ENCODE measurements around the gene POLR1E.
A peak's percentile ranks its signal among the peaks of the same experiment; 100 is the strongest.

The POLR1E gene, protein sequence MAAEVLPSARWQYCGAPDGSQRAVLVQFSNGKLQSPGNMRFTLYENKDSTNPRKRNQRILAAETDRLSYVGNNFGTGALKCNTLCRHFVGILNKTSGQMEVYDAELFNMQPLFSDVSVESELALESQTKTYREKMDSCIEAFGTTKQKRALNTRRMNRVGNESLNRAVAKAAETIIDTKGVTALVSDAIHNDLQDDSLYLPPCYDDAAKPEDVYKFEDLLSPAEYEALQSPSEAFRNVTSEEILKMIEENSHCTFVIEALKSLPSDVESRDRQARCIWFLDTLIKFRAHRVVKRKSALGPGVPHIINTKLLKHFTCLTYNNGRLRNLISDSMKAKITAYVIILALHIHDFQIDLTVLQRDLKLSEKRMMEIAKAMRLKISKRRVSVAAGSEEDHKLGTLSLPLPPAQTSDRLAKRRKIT

DNA sequence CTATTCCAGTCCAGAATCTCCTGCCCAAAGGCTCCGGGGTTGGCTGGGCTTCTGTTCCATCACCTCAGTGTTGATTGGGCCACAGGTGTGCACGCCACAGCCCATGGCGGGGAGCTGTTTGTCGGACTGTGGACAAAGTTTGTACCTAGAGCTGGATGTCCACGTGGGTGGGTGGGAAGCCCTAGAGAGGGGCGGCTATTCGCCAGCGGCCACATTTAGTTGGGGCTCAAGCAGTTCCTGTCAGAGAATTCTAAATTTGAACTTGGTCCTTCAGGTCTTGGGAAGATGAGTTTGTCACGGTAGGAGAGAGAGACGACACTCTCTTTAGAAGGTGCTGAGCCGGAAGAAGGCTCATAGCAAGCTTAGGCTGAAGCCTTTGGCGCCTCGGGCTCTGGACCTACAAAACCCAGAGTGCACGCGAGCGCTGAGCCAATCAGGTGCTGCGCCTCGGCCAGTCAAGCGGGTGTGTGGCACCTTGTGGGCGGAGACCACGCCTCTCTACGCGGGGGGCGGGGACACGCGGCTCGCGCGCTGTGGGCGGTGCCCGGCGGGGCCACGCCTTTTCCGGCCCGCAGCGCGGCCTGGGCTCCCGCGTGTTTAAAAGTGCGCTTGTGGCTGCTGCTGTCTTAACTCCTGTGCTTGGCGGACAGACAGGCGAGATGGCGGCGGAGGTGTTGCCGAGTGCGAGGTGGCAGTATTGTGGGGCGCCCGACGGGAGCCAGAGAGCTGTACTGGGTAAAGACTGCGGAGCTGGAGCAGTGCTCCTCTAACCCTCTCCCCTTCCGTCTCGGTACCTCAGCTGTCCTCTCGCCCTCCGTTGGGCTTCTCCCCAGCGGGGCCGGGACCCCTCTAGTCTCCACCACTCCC, at the start of gene POLR1E:
Gene POLR1E (plus strand): TSS at position 560 of the 867 bp plus-strand sequence. CDS start 100 bp downstream, at position 660.
- Histone ChIP-seq H3K27ac (ENCODE audit: low read length) (peak within 1 kb of the TSS; percentile 35; the same call in 1 of the 2 replicates), H3K9me2 (replicated peaks; ENCODE audit: insufficient read depth, low read length) (no peaks in the 10 kb centered on the region), H3K4me2 (ENCODE audit: low read depth, low read length) (peak within 1 kb of the TSS; percentile 90), H2AFZ (ENCODE audit: low read length) (peak within 1 kb of the TSS; percentile 85), H3K9ac (ENCODE audit: low read length) (peak within 1 kb of the TSS; percentile 92), H3K4me1 (ENCODE audit: low read length) (peaks cover 20% of the 10 kb centered on the region), H3K4me3 (ENCODE audit: low read length) (peak within 1 kb of the TSS; percentile 96), H3K9me3 (replicated peaks; ENCODE audit: insufficient read depth, low read length) (no peaks in the 10 kb centered on the region), H3K27me3 (replicated peaks; ENCODE audit: insufficient read depth, low read length) (no peaks in the 10 kb centered on the region), H3K36me3 (replicated peaks; ENCODE audit: insufficient read depth, low read length) (no peaks in the 10 kb centered on the region; the same call in 1 of the 2 replicates), H3F3A (ENCODE audit: insufficient read depth, low read length) (no peaks in the 10 kb centered on the region), H4K20me1 (ENCODE audit: insufficient read depth, low read length) (no peaks in the 10 kb centered on the region), H3K79me2 (ENCODE audit: low read length) (peaks cover 32% of the 10 kb centered on the region)
- TF ChIP-seq, protein P1, sequence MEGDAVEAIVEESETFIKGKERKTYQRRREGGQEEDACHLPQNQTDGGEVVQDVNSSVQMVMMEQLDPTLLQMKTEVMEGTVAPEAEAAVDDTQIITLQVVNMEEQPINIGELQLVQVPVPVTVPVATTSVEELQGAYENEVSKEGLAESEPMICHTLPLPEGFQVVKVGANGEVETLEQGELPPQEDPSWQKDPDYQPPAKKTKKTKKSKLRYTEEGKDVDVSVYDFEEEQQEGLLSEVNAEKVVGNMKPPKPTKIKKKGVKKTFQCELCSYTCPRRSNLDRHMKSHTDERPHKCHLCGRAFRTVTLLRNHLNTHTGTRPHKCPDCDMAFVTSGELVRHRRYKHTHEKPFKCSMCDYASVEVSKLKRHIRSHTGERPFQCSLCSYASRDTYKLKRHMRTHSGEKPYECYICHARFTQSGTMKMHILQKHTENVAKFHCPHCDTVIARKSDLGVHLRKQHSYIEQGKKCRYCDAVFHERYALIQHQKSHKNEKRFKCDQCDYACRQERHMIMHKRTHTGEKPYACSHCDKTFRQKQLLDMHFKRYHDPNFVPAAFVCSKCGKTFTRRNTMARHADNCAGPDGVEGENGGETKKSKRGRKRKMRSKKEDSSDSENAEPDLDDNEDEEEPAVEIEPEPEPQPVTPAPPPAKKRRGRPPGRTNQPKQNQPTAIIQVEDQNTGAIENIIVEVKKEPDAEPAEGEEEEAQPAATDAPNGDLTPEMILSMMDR (IDR thresholded peaks at IDR 0.05; ENCODE audit: low read length): no peak
- no peak for TF ChIP-seq EZH2phosphoT487 (IDR thresholded peaks at IDR 0.05; ENCODE audit: low read length)
- TF ChIP-seq EZH2 (optimal IDR thresholded peaks at IDR 0.05; ENCODE audit: low read depth, low read length): no peak
- DNase-seq: peak; percentile 98

DNA sequence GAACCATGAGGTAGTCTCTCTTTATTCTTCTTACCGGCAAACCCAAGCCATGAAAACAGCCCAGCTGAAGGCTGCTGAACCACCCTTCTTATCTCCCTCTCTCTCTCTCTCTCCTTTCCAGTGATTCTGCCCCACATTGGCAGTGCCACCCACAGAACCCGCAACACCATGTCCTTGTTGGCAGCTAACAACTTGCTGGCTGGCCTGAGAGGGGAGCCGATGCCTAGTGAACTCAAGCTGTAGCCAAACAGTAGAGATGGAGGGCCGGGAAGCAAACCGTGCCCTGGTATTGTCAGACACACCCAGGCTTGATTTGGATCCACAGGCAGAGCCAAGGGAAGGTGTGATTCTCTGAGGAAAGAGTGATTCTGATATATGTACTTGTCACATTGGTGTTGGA, 49.2 kb upstream of the POLR1E start:
- no peaks in the 10 kb centered on the region for H3K9me3 ChIP-seq (replicated peaks; ENCODE audit: insufficient read depth, low read length)
- H3K9ac ChIP-seq (ENCODE audit: low read length): no peak overlapping the region
- peaks cover 11% of the 10 kb centered on the region for H3K4me1 ChIP-seq (ENCODE audit: low read length)
- 0 out of 2 replicates have a peak, but pooled peaks cover 8% of the 10 kb centered on the region for H3F3A ChIP-seq (ENCODE audit: insufficient read depth, low read length)
- no peak overlapping the region for H3K4me3 ChIP-seq (ENCODE audit: low read length)
- peaks cover 25% of the 10 kb centered on the region for H3K79me2 ChIP-seq (ENCODE audit: low read length)
- DNase-seq: no peak
- no peaks in the 10 kb centered on the region; the same call in 1 of the 2 replicates for H4K20me1 ChIP-seq (ENCODE audit: insufficient read depth, low read length)
- H3K36me3 ChIP-seq (replicated peaks; ENCODE audit: insufficient read depth, low read length): peaks cover 5% of the 10 kb centered on the region; the same call in 1 of the 2 replicates
- H3K27me3 ChIP-seq (replicated peaks; ENCODE audit: insufficient read depth, low read length): no peaks in the 10 kb centered on the region
- no peak overlapping the region for H3K27ac ChIP-seq (ENCODE audit: low read length)
- no peak overlapping the region for H2AFZ ChIP-seq (ENCODE audit: low read length)
- H3K4me2 ChIP-seq (ENCODE audit: low read depth, low read length): no peak overlapping the region
- no peak for TF ChIP-seq EZH2 (optimal IDR thresholded peaks at IDR 0.05; ENCODE audit: low read depth, low read length)
- TF ChIP-seq, protein P1 (IDR thresholded peaks at IDR 0.05; ENCODE audit: low read length): no peak
- TF ChIP-seq EZH2phosphoT487 (IDR thresholded peaks at IDR 0.05; ENCODE audit: low read length): no peak
- no peaks in the 10 kb centered on the region for H3K9me2 ChIP-seq (replicated peaks; ENCODE audit: insufficient read depth, low read length)

DNA sequence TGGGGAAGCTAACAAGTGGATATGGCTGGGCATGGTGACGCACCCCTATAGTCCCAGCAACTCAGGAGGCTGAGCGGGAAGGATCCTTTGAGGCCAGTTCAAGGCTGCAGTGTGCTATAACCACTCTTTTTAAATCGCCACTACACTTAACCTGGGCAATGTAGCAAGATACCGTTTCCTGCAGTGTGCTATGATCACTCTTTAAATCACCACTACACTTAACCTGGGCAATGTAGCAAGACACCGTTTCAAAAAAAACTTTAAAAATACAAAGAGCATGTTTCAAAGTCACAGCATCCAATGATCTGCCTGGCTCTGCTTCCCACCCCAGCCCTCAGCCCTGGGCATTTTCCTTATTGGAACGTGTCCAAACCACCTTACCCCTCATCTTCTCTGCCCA, 48.7 kb upstream of the POLR1E start:
- H3K36me3 ChIP-seq (replicated peaks; ENCODE audit: insufficient read depth, low read length): peaks cover 5% of the 10 kb centered on the region; the same call in 1 of the 2 replicates

More for the DNA sequence above, 48.7 kb upstream of the POLR1E start:
- H3K9ac ChIP-seq (ENCODE audit: low read length): no peak overlapping the region
- H3K9me3 ChIP-seq (replicated peaks; ENCODE audit: insufficient read depth, low read length): no peaks in the 10 kb centered on the region
- TF ChIP-seq, protein P1 (IDR thresholded peaks at IDR 0.05; ENCODE audit: low read length): no peak
- TF ChIP-seq EZH2 (optimal IDR thresholded peaks at IDR 0.05; ENCODE audit: low read depth, low read length) (no peak), EZH2phosphoT487 (IDR thresholded peaks at IDR 0.05; ENCODE audit: low read length) (no peak)
- H3K4me1 ChIP-seq (ENCODE audit: low read length): peaks cover 16% of the 10 kb centered on the region
- no peaks in the 10 kb centered on the region for H3K27me3 ChIP-seq (replicated peaks; ENCODE audit: insufficient read depth, low read length)
- H3K4me3 ChIP-seq (ENCODE audit: low read length): no peak overlapping the region
- DNase-seq: no peak
- no peak overlapping the region for H3K4me2 ChIP-seq (ENCODE audit: low read depth, low read length)
- H4K20me1 ChIP-seq (ENCODE audit: insufficient read depth, low read length): no peaks in the 10 kb centered on the region; the same call in 1 of the 2 replicates
- H3F3A ChIP-seq (ENCODE audit: insufficient read depth, low read length): 0 out of 2 replicates have a peak, but pooled peaks cover 8% of the 10 kb centered on the region
- peaks cover 25% of the 10 kb centered on the region for H3K79me2 ChIP-seq (ENCODE audit: low read length)
- no peaks in the 10 kb centered on the region for H3K9me2 ChIP-seq (replicated peaks; ENCODE audit: insufficient read depth, low read length)
- no peak overlapping the region for H2AFZ ChIP-seq (ENCODE audit: low read length)
- H3K27ac ChIP-seq (ENCODE audit: low read length): no peak overlapping the region

Data from MM.1S (cell line).